ENCODE measurements around the gene S100A2. TPM values are rescaled to one million over a fixed set of nuclear protein-coding genes. Genes with fewer than 3 reads are reported as not detected.
"Not testable (repeated sequence)": the region's sequence is repeated elsewhere in the genome, so short reads cannot be mapped to it uniquely, and the experiment has no call there.

Gene S100A2
- total RNA-seq, 1 experiment from 2014 or later: 5.6 TPM

- peak; percentile 29 for DNase-seq (ENCODE audit: extremely low read depth, low read depth)
Measured at GRCh38 chr1:153534226-153534924, 31.3 kb downstream of the S100A2 start.

DNA sequence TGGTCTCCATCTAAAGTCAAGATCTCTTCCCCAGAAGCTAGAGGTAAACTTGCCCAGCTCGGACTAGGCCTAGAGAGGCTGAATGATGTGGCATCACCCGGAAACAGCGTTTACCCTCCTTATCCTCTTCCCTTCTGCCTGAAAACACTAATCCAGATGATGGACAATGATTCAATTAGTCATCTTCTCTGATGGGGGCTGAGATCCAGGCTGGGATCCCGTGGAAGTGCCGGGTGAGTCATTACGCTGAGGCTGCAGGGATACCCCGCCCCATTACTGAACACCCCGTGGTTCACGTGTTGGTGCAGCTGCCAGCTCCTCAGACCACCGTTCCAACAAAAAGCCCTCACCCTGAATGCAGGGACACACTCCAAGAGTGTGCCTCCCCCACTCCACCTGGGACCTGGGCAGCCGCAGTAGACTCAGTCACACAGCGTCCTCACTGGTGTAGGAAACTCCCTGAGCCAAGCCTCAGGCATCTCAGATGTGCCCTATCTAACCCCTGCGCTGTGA is 31.9 kb downstream of the S100A2 start:
- peak; percentile 87 for DNase-seq (ENCODE audit: extremely low read depth, low read depth)

GRCh38 chr1:153532769-153533599 is 32.7 kb downstream of the S100A2 start:
- peak; percentile 92 for DNase-seq (ENCODE audit: extremely low read depth, low read depth)

GRCh38 chr1:153532181-153532580 is 33.5 kb downstream of the S100A2 start:
- no peak for DNase-seq (ENCODE audit: extremely low read depth, low read depth)

GRCh38 chr1:153531638-153532037 is 34.0 kb downstream of the S100A2 start:
- no peak for DNase-seq (ENCODE audit: extremely low read depth, low read depth)

DNA sequence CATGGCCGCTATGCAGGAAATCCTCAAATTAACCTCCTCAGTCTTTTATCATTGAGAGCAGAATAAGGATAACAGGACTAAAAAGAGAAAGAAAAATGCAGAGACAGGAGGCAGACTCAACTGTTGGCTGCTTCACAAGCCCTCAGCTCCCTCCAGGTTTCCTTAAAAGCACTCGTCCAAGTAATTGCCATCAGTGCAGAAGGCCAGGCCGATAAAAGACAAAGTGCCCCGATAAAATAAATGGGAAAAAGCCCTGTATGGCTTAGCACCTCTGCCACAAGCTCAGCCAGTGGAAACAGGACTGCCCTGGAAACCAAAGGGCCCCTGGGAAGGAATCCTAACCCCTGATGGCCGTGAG is 38.0 kb downstream of the S100A2 start:
- no peak for DNase-seq (ENCODE audit: extremely low read depth, low read depth)

DNA sequence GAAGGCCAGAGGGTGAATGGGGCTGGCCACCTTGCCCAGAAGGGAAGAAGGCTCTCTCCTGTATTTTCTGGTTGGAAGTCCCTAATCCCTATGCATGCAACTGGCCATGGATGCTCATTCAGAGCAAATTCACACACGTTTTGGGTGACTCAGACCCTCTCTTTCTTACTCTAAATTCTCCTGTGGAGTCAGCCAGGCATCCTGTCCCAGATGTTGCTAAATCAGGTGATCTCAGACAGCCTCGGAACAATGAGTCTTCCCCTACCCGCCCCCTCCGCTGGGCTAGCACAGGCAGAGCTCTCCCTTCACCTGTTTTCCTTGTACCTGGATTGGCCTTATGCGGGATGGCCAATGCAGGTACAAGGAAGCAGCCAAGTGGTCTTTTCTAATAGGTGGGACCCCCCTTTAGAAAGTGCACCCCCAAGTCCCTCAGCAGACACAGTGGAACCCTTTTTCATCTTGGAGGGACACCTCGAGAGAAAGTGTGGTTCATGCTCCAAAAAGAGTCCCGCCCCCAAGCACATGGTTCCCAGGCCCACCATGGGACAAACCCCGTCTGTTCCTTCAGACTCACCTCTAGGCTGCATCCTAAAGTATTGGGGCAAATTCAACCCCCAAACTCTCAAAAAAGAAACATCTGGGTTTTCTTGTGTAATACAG is 38.5 kb downstream of the S100A2 start:
- no peak for DNase-seq (ENCODE audit: extremely low read depth, low read depth)

- DNase-seq (ENCODE audit: extremely low read depth, low read depth): no peak
Measured at GRCh38 chr1:153526132-153526543, 39.5 kb downstream of the S100A2 start.

GRCh38 chr1:153525088-153525728 is 40.4 kb downstream of the S100A2 start:
- no peak for DNase-seq (ENCODE audit: extremely low read depth, low read depth)

GRCh38 chr1:153522353-153523048 is 43.1 kb downstream of the S100A2 start:
- not testable (repeated sequence) for DNase-seq (ENCODE audit: extremely low read depth, low read depth)

DNA sequence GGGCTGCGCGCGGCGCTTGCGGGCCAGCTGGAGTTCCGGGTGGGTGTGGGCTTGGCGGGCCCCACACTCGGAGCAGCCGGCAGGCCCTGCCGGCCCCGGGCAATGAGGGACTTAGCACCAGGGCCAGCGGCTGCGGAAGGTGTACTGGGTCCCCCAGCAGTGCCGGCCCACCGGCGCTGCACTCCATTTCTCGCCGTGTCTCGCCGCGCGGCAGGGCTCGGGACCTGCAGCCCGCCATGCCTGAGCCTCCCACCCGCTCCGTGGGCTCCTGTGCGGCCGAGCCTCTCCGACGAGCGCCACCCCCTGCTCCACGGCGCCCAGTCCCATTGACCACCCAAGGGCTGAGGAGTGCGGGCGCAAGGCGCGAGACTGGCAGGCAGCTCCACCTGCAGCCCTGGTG is 43.8 kb downstream of the S100A2 start:
- DNase-seq (ENCODE audit: extremely low read depth, low read depth): not testable (repeated sequence)

- DNase-seq (ENCODE audit: extremely low read depth, low read depth): no peak
Measured at GRCh38 chr1:153520818-153521476, 44.7 kb downstream of the S100A2 start.

GRCh38 chr1:153520137-153520691 is 45.4 kb downstream of the S100A2 start:
- DNase-seq (ENCODE audit: extremely low read depth, low read depth): not testable (repeated sequence)

DNA sequence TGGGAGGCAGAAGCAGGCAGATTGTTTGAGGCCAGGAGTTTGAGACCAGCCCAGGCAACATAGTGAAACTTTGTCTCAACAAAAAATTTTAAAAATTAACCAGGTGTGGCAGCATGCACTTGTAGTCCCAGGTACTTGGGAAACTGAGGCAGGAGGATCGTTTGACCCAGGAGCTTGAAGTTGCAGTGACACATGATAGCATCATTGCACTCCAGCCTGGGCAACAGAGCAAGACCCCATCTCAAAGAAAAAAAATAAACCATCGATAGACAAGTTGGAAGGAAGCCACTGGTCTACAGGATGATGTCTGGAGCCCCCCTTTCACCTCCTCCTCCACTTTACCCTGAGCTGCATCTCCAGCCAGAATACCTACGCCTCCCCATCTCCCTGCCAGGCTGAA is 46.4 kb downstream of the S100A2 start:
- no peak for DNase-seq (ENCODE audit: extremely low read depth, low read depth)

DNA sequence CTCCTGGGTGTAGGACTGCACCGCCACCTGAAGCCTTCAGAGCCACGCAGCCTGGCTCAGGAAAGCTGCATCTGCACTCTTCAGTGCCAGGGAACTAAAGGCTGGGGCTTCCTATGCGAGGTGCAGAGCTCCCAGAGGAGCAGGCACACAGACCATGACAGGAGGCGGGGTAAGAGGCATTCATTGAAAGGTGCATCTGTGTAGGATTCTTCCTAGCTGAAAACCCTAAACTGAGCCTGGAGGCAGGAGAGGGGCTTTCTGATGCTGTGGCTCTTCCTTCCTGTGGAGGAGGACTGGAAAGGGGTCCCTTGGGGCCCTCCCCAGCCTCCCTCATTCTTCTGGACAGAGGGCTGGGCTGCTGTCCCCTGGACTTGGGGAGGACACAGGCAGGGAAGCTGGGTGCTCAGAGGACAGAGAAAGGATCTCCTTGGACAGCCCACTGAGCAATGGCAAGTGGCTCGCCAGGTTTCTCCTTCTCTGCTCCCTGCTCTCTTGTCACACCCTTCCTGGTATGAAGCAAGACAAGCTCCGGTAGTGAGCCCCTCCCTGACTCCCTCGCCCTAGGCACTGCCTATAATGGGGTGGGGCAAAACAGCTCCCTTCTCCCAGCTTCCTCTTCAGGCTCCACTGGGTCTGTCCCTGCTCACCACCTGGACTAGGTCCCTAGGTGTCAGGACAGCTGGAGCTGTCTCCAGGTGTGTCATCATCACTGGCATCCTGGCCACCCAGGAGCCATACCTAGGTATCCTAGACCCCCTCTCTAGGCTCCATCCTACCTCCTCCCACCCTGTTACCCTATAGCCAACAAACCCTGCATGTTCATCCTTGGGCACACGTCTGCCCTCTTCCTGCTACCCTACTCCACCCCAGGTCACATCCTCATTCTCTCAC is 49.9 kb downstream of the S100A2 start:
- DNase-seq (ENCODE audit: extremely low read depth, low read depth): peak; percentile 73

DNA sequence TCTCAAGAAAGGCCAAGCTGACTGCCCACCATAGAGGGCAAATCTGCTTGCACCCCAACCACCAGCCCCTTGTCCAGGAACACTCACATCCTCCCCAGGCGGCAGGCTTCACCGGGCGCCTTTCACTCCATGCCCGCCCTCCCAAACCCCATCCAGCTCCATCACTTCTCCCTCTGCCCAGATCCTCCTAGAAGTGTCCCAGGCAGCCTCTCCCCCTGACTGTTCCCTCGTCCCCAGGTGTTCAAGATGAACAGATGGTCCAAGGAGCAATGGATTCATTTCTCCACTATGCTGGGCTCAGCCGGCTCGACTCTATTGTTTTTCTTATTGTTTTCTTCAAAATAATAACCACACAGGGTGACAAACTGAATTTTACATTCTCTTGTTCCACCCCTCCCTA is 52.0 kb downstream of the S100A2 start:
- no peak for DNase-seq (ENCODE audit: extremely low read depth, low read depth)

- DNase-seq (ENCODE audit: extremely low read depth, low read depth): no peak
Measured at GRCh38 chr1:153513023-153513422, 52.6 kb downstream of the S100A2 start.

Data from NCI-H460 (cell line).